GM12864 (cell line): Measurements from ENCODE around the gene ERICH3.

Source experiments
- DNase-seq: peaks from one replicate; pipeline ENCODE4 v3.0.0-alpha.2; 2011; ENCODE audit warnings: low read depth
- H3K4me3 ChIP-seq: 2 replicates; pipeline ENCODE4 v1.5.1; 2011; ENCODE audit warnings: mild to moderate bottlenecking, low read depth, low read length, control low read depth
- TF ChIP-seq, protein P1 (sequence below): IDR thresholded peaks from 2 replicates; pipeline ENCODE4 v1.5.1; 2011; ENCODE audit warnings: low read depth, mild to moderate bottlenecking, moderate library complexity, low read length, control low read depth, inconsistent platforms; ENCODE audit errors: missing control alignments

Gene ERICH3

DNA sequence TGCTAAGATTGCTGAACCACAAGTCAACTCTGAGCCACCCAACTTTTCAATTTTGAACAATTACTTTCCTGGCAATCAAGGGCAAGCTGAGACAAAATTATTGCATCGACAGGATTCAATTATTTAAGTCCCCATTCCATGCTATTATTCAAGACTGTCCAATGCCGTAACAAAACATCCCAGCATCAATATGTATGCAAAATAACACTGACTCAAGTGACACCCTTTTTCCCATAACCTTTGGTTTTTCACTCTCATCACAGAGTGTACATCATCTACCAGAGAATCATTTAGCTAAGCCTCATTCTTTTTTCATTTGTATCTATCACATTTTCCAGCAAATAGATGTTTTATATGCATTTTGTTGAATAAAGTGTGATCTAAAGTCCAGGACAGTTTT is 54.6 kb downstream of the ERICH3 start:
- no peak for DNase-seq
- no peak overlapping the region for H3K4me3 ChIP-seq
- TF ChIP-seq, protein P1, sequence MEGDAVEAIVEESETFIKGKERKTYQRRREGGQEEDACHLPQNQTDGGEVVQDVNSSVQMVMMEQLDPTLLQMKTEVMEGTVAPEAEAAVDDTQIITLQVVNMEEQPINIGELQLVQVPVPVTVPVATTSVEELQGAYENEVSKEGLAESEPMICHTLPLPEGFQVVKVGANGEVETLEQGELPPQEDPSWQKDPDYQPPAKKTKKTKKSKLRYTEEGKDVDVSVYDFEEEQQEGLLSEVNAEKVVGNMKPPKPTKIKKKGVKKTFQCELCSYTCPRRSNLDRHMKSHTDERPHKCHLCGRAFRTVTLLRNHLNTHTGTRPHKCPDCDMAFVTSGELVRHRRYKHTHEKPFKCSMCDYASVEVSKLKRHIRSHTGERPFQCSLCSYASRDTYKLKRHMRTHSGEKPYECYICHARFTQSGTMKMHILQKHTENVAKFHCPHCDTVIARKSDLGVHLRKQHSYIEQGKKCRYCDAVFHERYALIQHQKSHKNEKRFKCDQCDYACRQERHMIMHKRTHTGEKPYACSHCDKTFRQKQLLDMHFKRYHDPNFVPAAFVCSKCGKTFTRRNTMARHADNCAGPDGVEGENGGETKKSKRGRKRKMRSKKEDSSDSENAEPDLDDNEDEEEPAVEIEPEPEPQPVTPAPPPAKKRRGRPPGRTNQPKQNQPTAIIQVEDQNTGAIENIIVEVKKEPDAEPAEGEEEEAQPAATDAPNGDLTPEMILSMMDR: no peak

DNA sequence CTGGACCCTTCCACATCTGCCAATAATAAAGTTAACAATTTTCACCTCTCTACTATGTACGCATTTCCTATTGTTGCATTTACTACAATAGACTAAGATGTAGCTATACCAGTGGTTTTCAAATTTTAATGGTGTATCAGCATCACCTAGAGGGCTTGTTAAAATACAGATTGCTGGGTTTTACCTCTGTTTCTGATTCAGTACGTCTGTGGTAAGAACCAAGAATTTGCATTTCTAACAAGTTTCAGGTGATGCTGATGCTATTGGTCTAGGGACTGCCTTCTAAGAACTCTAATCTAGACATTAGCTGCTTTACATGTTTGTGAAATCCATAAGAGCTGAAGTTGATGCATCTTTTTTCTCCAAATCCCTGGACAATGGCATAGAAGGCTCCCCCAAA is 59.7 kb downstream of the ERICH3 start:
- no peak for DNase-seq
- TF ChIP-seq, protein P1: no peak
- H3K4me3 ChIP-seq: no peak overlapping the region

DNA sequence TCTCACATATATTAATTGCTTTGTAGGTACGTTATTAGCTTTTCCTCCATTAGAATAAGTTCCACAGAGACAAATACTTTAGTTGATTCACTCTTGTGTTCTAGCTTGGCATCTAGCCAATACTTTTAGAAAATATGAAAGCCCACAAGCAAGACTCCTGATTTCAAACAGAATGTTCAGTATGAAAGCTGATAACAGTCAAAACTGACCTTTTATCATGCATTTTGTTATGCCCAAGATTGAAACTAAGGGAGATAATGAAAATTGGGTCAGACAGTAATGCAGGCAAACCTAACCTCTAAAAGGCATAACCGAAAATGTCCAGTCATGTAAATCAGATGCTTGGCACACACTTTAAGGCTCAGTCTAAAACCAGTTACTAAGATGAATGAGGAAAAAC is 61.7 kb downstream of the ERICH3 start:
- TF ChIP-seq, protein P1: no peak

DNA sequence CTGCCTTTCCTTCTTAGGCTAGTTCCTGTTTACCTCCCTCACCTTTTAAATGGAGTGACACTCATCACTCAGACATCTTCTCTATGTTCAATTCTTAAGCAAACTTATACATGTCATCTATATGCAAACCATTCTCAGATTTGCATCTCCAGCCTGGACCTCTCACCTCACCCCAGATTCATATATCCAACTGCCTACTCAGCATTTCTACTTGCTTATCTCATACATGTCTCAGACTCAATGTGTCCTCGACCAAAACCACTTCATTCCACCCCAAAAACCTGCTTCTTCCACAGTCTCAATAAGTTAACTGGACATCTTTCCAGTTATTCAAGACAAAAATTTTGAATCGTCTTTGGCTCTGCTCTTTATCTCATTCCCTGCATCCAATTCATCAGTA is 62.6 kb downstream of the ERICH3 start:
- TF ChIP-seq, protein P1: no peak
- H3K4me3 ChIP-seq: no peak overlapping the region
- no peak for DNase-seq

More for the DNA sequence above, 61.7 kb downstream of the ERICH3 start:
- H3K4me3 ChIP-seq: no peak overlapping the region
- DNase-seq: no peak

DNA sequence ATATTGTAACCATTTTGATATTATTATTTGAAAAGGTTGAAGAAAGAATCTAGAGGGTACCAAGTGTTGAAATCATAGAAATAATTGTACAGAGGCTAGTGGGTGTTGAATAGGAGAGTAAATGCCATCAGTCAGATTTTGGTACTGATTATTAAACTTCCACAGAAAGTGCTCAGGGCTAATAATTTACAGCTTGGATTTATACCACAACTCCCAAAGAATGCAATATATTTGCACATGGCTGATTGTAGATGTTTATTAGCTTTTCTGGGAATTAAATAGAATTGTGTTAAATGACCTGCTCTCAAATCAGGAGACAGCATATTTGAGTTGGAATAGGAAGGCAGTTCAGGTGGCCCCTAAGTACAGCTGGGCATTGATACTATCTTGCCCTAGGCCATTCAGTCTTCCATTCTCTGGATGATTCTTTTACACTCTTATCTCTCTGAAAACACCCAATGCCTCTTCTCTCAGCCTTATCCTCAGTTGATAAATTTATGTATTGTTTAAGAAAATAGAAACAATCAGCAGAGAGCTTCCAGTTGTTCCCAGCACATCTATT is 63.7 kb downstream of the ERICH3 start:
- no peak overlapping the region for H3K4me3 ChIP-seq
- TF ChIP-seq, protein P1: no peak
- DNase-seq: no peak

DNA sequence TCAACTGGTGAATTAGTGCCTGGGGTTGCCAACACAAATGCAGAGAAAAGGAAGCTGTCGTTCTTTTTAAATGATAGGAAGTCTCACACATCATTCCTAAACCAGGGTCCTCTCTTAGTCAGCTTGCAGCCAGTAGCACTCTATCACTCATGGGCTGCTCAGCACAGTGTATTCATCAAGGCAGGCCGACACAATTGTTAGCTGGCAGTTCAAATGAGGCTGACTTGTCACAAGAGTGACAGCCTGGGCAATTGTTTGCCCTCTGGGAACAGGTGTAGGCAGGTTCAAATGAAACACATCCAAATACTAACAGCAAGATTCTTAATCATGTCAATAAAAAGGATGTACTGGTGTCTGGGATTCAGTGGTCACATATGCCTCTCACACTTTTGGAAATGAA is 76.9 kb downstream of the ERICH3 start:
- H3K4me3 ChIP-seq: no peak overlapping the region
- TF ChIP-seq, protein P1: no peak
- no peak for DNase-seq

DNA sequence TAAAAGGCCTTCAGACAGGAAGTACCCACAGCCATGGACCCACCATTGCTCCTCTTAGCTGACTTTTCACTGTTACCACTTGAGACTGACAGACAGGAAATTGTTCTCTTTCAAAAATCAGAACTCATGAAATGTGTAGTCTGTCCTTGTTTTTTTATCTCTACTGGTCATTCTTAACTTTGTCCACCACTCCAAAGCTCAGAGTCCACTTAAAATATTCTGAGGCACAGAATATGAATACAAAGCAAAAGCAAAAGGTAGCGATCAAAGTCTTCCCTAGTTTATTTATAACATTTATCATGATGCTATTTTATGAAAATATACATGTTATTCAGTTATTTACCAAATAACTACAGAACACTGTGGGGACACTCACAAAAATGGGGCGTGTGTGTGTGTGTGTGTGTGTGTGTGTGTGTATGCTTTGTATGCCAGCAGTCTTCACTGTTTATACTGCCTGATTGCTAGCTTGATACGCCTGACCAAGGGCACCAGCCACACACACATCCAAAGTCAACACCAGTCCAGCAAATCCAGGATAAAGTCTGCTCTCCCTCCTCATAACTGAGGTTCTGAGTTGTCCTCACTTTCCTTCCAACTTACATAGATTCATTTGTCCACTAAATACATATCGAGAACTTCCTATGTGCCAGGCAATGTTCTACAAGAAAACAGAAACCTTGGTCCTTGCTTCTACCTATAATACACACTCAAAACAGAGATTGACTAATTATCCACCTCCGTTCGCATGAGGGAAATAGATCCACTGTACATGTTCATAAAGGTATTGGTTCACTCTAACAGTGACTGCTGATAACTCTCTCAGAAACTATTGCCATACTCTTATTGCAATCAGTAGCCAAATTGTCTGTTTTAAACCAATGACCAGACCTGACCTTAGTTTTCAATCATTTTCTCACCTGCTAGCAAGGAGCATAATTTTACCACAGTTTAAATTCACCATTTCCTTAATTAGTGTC is 79.4 kb downstream of the ERICH3 start:
- DNase-seq: no peak
- no peak overlapping the region for H3K4me3 ChIP-seq
- TF ChIP-seq, protein P1: no peak
